T-helper 2 cell treated with Interferon-gamma antibody and Interleukin-4, amounts not matched to agents 5 μg/mL and 100 μg/mL, for 36 hours (primary cell): ENCODE measurements around the gene MCOLN3.
A peak's percentile ranks its signal among the peaks of the same experiment; 100 is the strongest.

Source experiments
- DNase-seq: peaks from one replicate; pipeline ENCODE4 v3.0.0; 2021; ENCODE audit warnings: low spot score
- H3K27ac Mint-ChIP-seq: one replicate; pipeline ENCODE4 v1.8.0; 2021; ENCODE audit warnings: mild to moderate bottlenecking, mixed read lengths
- H3K27me3 Mint-ChIP-seq: one replicate; pipeline ENCODE4 v1.8.0; 2021; ENCODE audit warnings: low read depth, mixed read lengths
- H3K36me3 Mint-ChIP-seq: one replicate; pipeline ENCODE4 v1.8.0; 2021; ENCODE audit warnings: low read depth, mixed read lengths
- H3K4me1 Mint-ChIP-seq: one replicate; pipeline ENCODE4 v1.8.0; 2021; ENCODE audit warnings: low read depth, mixed read lengths
- H3K4me3 Mint-ChIP-seq: one replicate; pipeline ENCODE4 v1.8.0; 2022; ENCODE audit warnings: mild to moderate bottlenecking, moderate library complexity, mixed read lengths
- H3K9me3 Mint-ChIP-seq: one replicate; pipeline ENCODE4 v1.8.0; 2021; ENCODE audit warnings: mixed read lengths

Gene MCOLN3

DNA sequence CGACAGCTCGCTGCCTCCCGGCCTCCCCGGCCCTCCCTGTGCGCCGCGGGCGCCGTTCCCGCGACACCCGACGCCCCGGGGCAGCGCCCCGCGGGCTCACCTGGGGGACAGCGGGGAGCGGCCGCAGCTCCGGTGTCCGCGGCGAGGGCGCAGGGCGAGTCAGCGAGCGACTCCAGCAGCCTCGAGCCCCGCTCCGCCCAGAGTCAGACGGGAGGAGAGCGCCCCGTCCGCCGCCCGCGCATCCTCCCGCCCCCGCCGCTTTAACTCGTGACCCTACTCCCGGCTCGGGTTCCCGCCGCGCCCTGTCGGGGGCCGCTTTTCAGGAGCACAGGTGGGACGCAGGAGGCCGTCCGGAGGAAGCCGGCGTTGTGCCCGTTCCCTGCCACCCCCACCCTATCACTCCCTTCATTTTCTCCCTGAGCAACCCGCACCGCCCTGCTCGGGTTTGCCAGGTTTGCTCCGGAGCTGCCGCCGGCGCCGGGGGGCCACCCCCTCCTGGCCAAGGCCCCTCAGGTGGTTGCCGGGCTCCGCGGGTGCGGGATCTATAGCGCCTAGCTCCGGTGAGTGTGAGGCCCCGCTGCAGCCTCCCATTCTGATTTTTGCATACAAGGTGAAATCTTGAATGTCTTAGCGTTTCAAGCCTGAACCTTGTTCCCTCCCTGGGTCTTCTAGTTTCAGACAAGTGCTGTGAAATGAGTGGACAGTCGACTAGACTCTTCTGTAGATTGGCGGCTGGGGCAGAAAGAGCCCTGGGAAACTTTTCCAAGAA lies at the start of gene MCOLN3:
Gene MCOLN3 (minus strand): TSS at position 205 of the 769 bp plus-strand sequence. CDS start 3,140 bp downstream, outside the sequence.
- H3K36me3 Mint-ChIP-seq, result peaks cover 3% of the 10 kb centered on the region
- H3K4me1 Mint-ChIP-seq, result peaks cover 22% of the 10 kb centered on the region
- H3K4me3 Mint-ChIP-seq, result peak within 1 kb of the TSS; percentile 78
- H3K27me3 Mint-ChIP-seq, result peaks cover 53% of the 10 kb centered on the region
- DNase-seq, result peak; percentile 39
- H3K9me3 Mint-ChIP-seq, result no peaks in the 10 kb centered on the region
- no peak within 1 kb of the TSS for H3K27ac Mint-ChIP-seq

GRCh38 chr1:85093644-85094043 lies 45.3 kb upstream of the MCOLN3 start:
- H3K4me1 Mint-ChIP-seq, result peaks cover 11% of the 10 kb centered on the region

GRCh38 chr1:85091671-85092280 lies 43.5 kb upstream of the MCOLN3 start:
- Mint-ChIP-seq H3K27me3 (peaks cover 26% of the 10 kb centered on the region), H3K9me3 (peaks cover 3% of the 10 kb centered on the region), H3K4me3 (peak overlapping the region; percentile 75), H3K4me1 (peaks cover 11% of the 10 kb centered on the region), H3K36me3 (peaks cover 7% of the 10 kb centered on the region), H3K27ac (peak overlapping the region; percentile 54)
- no peak for DNase-seq

More at GRCh38 chr1:85093644-85094043, 45.3 kb upstream of the MCOLN3 start:
- DNase-seq, result no peak
- H3K36me3 Mint-ChIP-seq, result peaks cover 7% of the 10 kb centered on the region
- H3K9me3 Mint-ChIP-seq, result peaks cover 3% of the 10 kb centered on the region
- peaks cover 35% of the 10 kb centered on the region for H3K27me3 Mint-ChIP-seq
- no peak overlapping the region for H3K27ac Mint-ChIP-seq
- no peak overlapping the region for H3K4me3 Mint-ChIP-seq

- no peak overlapping the region for H3K27ac Mint-ChIP-seq
- no peak for DNase-seq
- peaks cover 21% of the 10 kb centered on the region for H3K27me3 Mint-ChIP-seq
- peaks cover 11% of the 10 kb centered on the region for H3K4me1 Mint-ChIP-seq
- H3K4me3 Mint-ChIP-seq, result no peak overlapping the region
- peaks cover 3% of the 10 kb centered on the region for H3K9me3 Mint-ChIP-seq
- peaks cover 7% of the 10 kb centered on the region for H3K36me3 Mint-ChIP-seq
Measured at GRCh38 chr1:85090225-85090624, 41.9 kb upstream of the MCOLN3 start.

DNA sequence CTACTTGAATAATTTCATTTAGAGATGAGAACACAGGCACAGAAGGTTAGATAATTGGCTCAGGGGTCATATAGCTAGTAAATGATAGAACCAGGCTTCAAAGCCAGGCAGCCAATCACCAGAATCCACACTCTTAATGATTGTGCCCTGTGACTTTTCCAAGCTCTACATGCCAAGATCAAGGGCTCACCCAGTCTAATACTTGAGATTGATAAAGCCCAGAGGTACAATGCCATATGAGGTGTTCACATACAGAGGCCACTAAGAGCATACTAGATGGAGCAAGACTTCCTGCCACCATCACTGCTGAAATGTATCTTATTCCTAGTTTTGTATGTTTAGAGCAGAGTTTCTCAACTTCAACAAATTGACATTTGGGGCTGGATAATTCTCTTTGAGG lies 40.9 kb upstream of the MCOLN3 start:
- Mint-ChIP-seq H3K36me3 (peaks cover 7% of the 10 kb centered on the region), H3K27me3 (peaks cover 24% of the 10 kb centered on the region), H3K27ac (no peak overlapping the region), H3K4me3 (no peak overlapping the region), H3K9me3 (peaks cover 3% of the 10 kb centered on the region), H3K4me1 (peaks cover 11% of the 10 kb centered on the region)
- DNase-seq, result no peak

GRCh38 chr1:85088408-85088784 lies 40.1 kb upstream of the MCOLN3 start:
- DNase-seq, result no peak
- no peak overlapping the region for H3K27ac Mint-ChIP-seq
- peaks cover 3% of the 10 kb centered on the region for H3K9me3 Mint-ChIP-seq
- peaks cover 4% of the 10 kb centered on the region for H3K36me3 Mint-ChIP-seq
- H3K27me3 Mint-ChIP-seq, result peaks cover 20% of the 10 kb centered on the region
- peaks cover 11% of the 10 kb centered on the region for H3K4me1 Mint-ChIP-seq
- no peak overlapping the region for H3K4me3 Mint-ChIP-seq

DNA sequence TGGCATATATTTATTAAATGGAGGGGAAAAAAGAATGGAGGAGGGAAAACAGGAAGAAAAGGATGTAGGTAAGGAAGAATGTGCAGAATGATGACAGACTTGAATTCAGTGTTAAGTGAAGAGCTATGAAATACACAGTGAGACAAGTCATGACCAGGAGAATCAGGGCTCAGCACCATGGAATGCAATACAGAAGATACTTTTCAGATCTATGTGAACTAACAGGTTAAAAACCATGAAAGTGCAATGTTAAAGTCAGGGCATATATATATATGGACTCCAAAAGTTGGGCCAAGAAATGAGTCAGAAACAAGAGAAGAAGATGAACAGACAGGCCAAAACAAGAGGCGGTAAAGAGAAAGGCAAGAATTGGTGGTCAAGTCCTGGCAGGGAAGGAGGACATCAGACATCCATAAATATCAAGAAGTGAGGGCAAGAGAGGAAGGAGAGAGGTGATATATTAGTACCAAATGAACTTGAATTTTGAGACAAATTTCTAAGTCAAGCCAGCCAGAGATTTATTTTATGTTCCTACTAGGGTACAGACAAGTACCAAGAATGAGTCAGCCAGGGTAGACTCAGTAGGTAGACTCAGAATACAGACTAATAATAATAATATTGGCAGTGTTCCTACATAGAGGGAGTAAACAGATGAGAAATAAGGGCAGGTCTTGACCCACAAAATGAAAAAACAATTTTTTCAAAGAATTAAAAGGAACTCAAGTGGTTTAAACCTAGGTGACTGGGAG lies 39.5 kb upstream of the MCOLN3 start:
- no peak for DNase-seq
- peaks cover 10% of the 10 kb centered on the region for H3K4me1 Mint-ChIP-seq
- H3K27ac Mint-ChIP-seq, result no peak overlapping the region
- peaks cover 3% of the 10 kb centered on the region for H3K9me3 Mint-ChIP-seq
- no peak overlapping the region for H3K4me3 Mint-ChIP-seq
- peaks cover 3% of the 10 kb centered on the region for H3K36me3 Mint-ChIP-seq
- H3K27me3 Mint-ChIP-seq, result peaks cover 17% of the 10 kb centered on the region

DNA sequence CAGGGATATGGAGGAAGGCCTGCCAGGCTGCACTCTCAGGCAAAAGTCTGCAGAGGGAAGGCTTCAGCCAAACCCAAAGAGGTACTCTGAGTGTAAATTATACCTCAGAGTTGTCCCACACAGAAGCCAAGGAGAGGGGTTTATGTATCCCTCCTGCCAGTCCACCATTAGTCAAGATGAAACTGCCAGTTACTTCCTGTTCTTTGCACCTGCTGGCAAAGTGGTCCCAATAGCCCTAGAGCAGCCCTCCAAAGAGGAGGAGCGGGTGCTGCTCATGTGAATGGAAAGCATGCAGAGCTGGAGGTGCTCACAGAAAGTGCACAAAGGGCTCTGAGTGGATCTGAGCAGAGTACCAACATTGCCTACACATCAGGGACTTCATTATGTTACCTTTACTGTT lies 37.1 kb upstream of the MCOLN3 start:
- no peaks in the 10 kb centered on the region for H3K4me1 Mint-ChIP-seq
- no peak overlapping the region for H3K4me3 Mint-ChIP-seq
- peaks cover 1% of the 10 kb centered on the region for H3K36me3 Mint-ChIP-seq
- no peak for DNase-seq
- H3K27me3 Mint-ChIP-seq, result peaks cover 30% of the 10 kb centered on the region
- no peak overlapping the region for H3K27ac Mint-ChIP-seq
- H3K9me3 Mint-ChIP-seq, result no peaks in the 10 kb centered on the region

GRCh38 chr1:85078903-85079302 lies 30.6 kb upstream of the MCOLN3 start:
- Mint-ChIP-seq H3K36me3 (no peaks in the 10 kb centered on the region), H3K4me1 (peaks cover 11% of the 10 kb centered on the region), H3K27ac (no peak overlapping the region), H3K9me3 (no peaks in the 10 kb centered on the region), H3K4me3 (no peak overlapping the region), H3K27me3 (peaks cover 30% of the 10 kb centered on the region)
- DNase-seq, result no peak

DNA sequence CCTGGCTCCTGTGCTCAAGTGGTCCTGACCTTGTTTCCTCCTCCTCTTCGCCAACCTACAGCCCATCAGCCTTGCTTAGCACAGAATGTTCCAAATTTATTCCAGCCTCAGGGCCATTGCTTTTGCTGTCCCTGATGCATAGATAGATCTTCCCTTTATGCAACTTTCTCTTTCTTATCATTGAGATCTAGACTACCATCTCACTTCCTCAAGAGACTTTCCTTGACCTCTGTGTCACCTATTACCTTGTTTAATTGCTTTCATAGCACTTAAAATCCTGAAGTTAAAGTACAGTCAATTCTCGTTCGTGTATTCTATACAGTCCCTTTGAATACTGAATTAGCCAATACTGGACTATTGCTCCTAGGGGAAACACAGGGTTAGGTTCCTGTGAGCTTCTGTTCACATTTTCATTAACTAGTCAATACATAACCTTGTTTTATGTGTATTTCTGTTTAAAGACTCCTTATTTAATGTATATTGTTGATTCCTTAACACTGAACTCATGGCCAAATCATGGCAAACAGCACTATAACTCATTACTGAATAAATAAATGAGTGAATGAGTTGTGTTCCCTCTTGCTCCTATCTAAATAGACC lies 26.2 kb upstream of the MCOLN3 start:
- Mint-ChIP-seq H3K9me3 (no peaks in the 10 kb centered on the region), H3K4me1 (peaks cover 16% of the 10 kb centered on the region), H3K27ac (no peak overlapping the region), H3K4me3 (no peak overlapping the region), H3K36me3 (no peaks in the 10 kb centered on the region), H3K27me3 (peaks cover 10% of the 10 kb centered on the region)
- no peak for DNase-seq

GRCh38 chr1:85070972-85071492 lies 22.7 kb upstream of the MCOLN3 start:
- Mint-ChIP-seq H3K27ac (no peak overlapping the region), H3K36me3 (no peaks in the 10 kb centered on the region), H3K4me1 (peaks cover 14% of the 10 kb centered on the region), H3K9me3 (no peaks in the 10 kb centered on the region), H3K27me3 (peaks cover 23% of the 10 kb centered on the region), H3K4me3 (no peak overlapping the region)
- no peak for DNase-seq

- Mint-ChIP-seq H3K27ac (no peak overlapping the region), H3K27me3 (peaks cover 24% of the 10 kb centered on the region), H3K36me3 (no peaks in the 10 kb centered on the region), H3K4me1 (peaks cover 4% of the 10 kb centered on the region), H3K4me3 (no peak overlapping the region), H3K9me3 (no peaks in the 10 kb centered on the region)
- DNase-seq, result no peak
Measured at GRCh38 chr1:85068846-85069245, 20.5 kb upstream of the MCOLN3 start.

DNA sequence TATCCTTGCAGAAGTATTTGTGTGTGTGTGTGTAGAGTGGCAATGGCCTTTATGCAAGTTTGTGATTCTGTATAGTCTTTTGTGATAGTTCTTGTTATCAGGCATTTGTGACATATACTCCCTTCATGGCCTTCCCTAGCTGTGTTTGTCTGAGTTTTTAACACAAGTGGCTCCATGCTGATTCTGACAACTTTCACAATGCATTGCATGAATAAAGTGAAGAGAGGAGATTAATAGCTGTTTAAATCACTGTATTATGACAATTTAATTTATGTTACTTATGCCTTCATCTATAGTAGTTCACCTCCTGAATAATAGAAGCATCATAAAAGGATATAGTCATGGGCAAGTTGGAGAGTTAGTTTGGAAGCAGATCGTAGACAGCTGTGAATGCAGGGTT lies 17.2 kb upstream of the MCOLN3 start:
- Mint-ChIP-seq H3K9me3 (no peaks in the 10 kb centered on the region), H3K27me3 (peaks cover 33% of the 10 kb centered on the region), H3K4me3 (no peak overlapping the region), H3K4me1 (peaks cover 16% of the 10 kb centered on the region), H3K36me3 (no peaks in the 10 kb centered on the region), H3K27ac (no peak overlapping the region)
- DNase-seq, result no peak
